Femur (tissue), 1 donor: ENCODE results near the gene RIPOR2.
A peak's percentile ranks its signal among the peaks of the same experiment; 100 is the strongest.
"Not testable (repeated sequence)": the region's sequence is repeated elsewhere in the genome, so short reads cannot be mapped to it uniquely, and the experiment has no call there.

Source experiments
- DNase-seq: peaks from one replicate; pipeline ENCODE4 v3.0.0-alpha.2; 2017

Gene RIPOR2

GRCh38 chr6:24950218-24950941, 14.6 kb upstream of the RIPOR2 start:
- DNase-seq = no peak

DNA sequence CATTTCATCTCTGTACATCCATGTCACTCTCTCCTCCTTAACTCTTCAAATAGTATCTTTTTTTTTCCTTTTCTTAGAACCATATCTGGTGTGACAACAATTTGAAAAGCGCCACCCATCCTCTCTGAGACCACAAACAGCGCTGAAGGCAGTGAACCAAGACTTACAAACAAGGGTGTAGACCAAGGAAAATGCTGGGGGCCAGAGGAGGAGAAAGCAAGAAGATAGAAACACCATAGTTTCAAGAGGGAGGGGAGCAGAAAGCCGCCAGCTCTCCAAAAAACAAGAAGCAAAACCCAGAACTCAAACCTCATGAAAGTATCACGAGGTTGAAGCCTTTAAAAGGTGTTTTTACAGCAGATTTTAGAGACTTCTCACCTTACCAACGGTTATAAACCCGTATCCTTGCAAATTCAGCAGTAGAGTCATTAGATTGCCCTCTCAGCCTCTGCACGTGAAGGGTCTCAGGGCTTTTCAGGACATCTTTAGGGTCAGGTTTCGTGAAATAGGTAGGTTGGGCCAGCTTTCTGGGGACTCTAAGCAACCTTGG, 13.3 kb upstream of the RIPOR2 start:
- no peak for DNase-seq

DNA sequence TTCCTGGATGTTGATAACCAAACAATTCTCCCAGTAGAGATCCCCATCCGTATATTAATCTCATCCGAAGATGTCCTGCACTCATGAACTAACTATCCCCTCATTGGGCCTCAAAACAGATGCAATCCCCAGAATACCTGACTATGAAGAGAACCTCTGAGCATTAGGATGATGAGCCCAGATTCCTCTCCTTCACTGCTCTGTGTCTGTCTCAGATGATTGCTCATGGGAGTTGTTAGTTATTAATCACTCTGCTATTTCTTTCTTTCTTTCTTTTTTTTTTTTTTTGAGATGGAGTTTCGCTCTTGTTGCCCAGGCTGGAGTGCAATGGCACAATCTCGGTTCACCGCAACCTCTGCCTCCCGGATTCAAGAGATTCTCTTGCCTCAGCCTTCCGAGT, 12.5 kb upstream of the RIPOR2 start:
- not testable (repeated sequence) for DNase-seq

DNA sequence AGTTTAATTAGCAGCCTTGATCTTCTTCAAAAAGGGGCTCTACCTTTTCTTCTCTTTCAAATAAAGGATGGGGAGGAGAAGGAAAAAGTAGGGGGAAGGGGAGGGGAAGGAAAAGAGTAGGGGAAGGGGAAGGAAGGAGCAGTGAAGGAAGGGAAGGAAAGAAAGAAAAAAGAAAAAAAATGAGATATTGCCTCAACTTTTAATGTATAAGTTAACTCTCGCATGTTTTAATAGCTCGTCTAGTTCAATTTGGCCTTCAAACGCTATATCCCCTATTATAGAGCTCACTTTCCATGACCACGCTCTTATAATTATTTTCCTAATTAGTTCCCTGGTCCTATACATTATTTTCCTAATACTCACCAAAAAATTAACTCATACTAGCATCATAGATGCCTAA, 11.9 kb upstream of the RIPOR2 start:
- no peak for DNase-seq

GRCh38 chr6:24945054-24945453, 9.3 kb upstream of the RIPOR2 start:
- no peak for DNase-seq

GRCh38 chr6:24943774-24944173, 8.0 kb upstream of the RIPOR2 start:
- no peak for DNase-seq

GRCh38 chr6:24940311-24940917, 4.7 kb upstream of the RIPOR2 start:
- no peak for DNase-seq

DNA sequence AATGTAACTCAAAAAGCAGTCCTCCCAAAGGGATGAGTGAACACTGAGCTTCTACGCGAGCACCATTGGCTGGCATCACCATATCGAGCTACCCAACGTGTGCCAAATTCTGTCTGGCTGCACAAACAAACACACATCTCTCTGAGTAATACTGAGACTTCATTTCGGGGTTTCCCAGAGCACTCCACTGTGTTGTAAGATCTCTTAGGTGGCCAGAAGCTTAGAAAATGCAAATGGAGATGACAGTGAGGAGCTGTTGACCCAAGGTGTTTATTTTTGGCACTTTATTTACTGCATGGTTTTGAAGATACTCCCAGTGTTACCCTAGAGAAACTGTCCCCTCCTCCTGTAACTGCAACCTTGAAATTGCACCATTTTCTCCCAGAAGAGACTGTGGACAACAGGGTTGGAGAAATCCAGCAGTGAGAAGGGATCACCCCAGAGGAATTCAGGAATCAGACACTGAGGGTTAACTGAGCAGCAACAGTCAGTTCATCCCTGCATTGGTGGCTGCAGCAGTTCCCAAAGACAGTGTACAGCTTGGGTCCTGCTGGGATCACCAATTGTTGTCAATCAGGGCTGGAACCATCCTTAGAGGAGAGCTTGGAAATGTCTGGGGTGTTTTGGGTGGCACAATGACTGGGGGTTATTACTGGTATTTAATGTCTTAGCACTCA, 1.0 kb upstream of the RIPOR2 start:
- no peak for DNase-seq

GRCh38 chr6:24933868-24934401, 1.8 kb downstream of the RIPOR2 start:
- no peak for DNase-seq

GRCh38 chr6:24933266-24933665, 2.5 kb downstream of the RIPOR2 start:
- DNase-seq = no peak

- no peak for DNase-seq
These were observed 2.9 kb downstream of the RIPOR2 start for GRCh38 chr6:24932832-24933231.

DNA sequence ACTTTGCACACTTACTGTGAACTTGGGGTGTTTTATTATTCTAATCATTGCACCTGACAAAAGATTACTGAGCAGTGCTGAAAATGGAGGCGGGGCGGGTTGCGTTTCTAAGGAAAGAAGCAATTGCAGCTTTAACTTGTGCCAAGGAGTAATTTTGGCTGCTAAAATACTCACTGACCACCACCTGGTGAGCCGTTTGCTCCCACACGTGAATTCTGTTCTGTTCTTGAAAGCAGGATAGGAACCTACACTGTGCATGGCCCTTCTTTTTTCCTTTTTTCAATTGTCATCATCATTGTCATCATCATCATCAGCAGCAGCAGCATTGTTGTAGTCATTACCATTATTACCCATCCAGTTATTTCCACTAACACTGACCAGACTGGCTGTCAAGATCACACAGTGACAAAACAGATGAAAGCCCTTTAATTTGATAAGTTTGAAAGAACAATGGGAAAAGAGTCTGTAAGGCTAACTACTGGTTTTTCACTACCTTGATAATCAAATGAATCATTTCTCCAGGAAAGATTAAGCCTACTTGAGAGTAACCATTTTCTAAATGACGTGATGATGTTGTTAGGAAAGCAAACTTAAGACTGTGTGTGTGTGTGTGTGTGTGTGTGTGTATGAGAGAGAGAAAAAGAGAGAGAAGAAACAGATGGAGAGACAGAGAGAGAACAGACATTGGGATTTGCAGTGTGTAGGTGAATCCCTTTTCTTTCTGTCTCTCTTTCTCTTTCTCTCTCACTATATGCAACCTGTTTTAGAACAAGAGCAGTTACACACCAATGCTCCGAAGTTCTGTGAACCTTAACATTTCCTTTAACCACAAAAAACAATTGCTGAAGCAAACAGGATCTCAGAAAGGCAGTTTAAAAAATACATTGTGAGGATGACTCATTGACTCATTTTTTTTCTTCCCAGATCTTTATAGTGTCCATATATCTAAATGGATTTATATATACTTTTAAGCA, 3.8 kb downstream of the RIPOR2 start:
- no peak for DNase-seq

DNA sequence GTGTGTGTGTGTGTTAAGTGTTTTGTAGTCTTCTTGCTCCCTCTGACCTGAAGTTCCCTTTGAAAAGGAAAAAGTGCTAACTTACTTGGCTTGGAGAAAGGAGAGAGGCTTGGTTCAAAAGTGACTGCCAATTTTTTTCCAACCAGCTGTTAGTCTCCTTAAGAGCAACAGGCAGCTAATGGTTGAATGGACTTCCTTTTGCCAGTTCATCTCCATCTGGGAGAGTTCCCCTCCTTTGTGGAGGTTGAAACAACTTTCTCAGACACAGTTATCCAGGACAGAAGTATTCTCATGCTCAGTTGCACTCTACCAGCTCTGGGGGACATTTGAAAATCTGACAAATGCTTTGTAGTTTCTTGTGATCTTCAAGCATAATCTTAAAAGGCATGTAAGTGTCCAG, 4.5 kb downstream of the RIPOR2 start:
- DNase-seq = peak; percentile 54

DNA sequence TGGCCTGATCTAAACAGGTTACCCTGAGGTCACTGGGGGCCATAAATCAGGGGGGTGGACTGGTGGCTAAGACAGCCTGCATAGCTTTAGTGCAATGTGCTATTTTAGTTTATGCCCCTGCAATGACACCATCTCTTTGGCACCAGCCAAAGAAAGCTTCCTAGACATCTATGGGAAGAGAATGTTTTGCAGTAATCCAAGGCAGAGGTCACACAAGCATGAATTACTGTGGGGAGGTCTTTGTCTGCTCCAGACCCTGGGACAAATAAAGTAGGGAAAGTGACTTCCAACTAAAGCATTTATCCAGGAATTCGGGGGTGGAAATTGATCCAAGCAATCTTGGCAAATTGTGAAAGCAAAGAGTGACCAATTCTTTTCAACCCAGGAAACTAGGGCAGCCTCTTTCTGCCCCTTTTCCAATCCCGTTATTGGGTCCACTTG, 5.3 kb downstream of the RIPOR2 start:
- peak; percentile 76 for DNase-seq

DNA sequence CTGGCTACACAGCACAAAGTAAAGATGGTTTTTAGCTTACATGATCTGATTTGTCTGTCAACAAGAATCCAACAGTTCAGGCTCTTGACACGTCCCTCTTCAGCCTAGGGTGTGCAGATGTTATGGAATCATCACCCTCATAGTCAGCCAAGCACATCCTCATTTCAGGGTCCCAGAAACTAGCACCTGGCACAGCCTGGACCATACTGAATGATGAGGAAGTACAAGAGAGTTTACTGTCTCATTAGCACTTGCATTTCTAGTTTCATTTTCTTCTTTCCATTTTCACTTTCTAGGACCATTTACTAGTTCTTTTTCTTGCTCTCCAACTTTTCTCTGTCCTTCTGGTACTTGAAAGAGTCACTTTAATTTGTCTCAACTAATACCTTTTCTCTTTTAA, 6.5 kb downstream of the RIPOR2 start:
- no peak for DNase-seq

DNA sequence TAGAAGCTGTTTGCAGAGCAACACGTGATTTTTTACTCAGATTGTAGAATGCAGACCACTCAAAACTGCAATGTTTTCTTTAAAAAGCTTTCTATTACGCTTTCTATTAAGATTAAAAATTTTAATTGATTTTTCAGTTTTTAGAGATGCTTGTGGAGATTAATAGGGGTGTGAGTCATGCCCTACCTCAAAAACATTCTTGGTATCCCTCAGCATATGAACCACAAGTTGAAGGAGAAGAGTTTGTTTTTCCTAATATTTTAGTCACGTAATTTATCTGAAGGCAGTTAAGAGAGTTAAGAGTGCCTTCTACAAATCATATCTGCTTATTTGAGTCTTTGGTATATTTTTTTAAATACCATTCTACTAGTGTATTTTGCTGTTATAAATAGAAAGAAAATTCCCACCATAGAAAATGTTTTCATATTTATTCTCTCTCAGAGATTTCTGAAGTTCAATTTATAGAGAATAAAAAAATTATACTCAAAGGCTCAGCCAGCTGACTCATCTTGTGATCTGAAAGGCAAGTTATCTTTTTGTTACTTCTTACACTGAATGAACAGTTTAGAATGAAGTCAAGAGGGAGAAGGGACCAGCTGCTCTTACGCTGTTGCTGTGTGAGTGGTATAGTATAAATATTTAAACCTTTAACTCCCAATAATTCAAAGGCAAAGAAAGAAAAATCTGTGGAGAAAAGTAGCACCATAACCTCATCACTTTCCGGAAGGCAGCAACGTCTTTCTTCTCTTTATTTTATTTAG, 7.6 kb downstream of the RIPOR2 start:
- DNase-seq = no peak

DNA sequence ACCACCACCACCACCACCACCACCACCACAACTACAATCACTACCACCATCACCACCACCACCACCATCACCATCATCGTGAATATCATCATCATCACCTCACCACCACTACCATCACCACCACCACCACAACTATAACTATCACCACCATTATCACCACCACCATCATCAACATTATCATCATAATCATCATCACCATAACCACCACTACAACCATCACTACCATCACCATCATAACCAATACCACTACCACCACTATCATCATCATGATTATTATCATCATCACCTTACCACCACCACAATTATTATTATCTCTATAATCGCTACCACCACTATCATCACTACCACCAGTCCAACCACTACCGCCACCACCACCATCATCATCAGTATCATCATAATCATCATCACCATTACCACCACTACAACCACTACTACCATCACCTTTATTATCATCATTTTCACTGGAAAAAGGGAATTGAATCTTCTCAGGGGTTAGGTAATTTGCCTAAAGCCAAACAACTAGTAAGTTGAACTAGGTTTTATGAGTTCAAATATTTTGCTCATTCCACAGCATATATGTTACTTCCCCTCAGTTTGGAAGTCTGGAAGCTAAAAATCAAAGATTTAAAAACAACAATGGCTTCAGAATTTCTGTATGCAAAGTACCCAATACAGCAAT, 8.3 kb downstream of the RIPOR2 start:
- DNase-seq = no peak

DNA sequence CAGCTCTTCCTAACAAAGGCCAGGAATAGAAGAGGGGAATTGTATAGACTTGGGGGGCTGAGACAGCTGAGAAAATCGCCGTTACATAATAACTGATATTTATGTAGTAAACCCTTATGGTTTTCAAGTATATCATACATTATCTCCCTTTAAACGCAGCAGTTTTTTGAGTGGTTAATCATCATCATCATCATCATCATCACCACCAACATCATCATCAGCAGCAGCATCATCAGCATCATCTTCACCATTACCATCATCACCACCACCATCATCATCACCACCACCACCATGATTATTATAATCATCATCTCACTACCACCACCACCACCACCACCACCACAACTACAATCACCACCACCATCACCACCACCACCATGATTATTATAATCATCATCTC, 9.1 kb downstream of the RIPOR2 start:
- DNase-seq = not testable (repeated sequence)

DNA sequence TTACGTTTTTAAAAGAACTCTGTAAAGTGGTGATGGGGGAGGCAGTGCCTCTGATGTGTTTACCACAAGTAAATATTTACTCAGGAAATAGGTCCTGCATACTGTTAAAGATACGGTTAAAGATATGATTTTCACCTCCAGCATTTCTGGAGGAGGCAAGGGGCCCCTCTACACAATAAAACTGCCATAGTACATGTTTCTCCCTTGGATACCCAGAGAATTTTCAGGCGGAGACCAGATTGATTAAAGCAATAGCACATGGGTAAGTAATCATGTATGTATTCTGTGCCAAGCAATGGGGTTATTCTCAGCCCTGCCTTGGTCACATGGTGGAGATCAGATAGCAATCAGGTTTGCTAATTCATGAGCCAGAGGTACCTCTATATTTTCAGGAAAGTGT, 9.6 kb downstream of the RIPOR2 start:
- no peak for DNase-seq

GRCh38 chr6:24925661-24926060, 10.1 kb downstream of the RIPOR2 start:
- DNase-seq = no peak
